Spleen (tissue), 11 donors: ENCODE measurements around the gene SLAIN2. TPM values are rescaled to one million over a fixed set of nuclear protein-coding genes. Genes with fewer than 3 reads are reported as not detected.

ENCODE experiments used
- DNase-seq: peaks from one replicate; pipeline ENCODE4 v3.0.0-alpha.2; 2020
- H3K27ac ChIP-seq, 8 donors: fragments of 200-600 bp; sonication (generic) in 7 of 8; 1 replicate in 4 of 8; 2 replicates in 4 of 8; pipeline versions ENCODE4 v1.5.0 to v1.8.0; 2016 to 2021; ENCODE audit warnings: inconsistent platforms in 4 of 8, mild to moderate bottlenecking in 4 of 8, moderate library complexity in 1 of 8
- H3K27me3 ChIP-seq, 7 donors: fragments of 200-600 bp; sonication (generic) in 6 of 7; replicated peaks in 1 of 7; 1 replicate in 4 of 7; 2 replicates in 3 of 7; pipeline versions ENCODE4 v1.5.0 to v1.8.0; 2016 to 2021; ENCODE audit warnings: inconsistent platforms in 3 of 7, mild to moderate bottlenecking in 1 of 7
- H3K36me3 ChIP-seq, 6 donors: fragments of 200-600 bp; sonication (generic) in 5 of 6; 1 replicate in 4 of 6; 2 replicates in 2 of 6; pipeline versions ENCODE4 v1.5.0 to v1.8.0; 2016 to 2021; ENCODE audit warnings: inconsistent platforms in 2 of 6
- H3K4me1 ChIP-seq, 6 donors: fragments of 200-600 bp; sonication (generic) in 5 of 6; 1 replicate in 3 of 6; 2 replicates in 3 of 6; pipeline versions ENCODE4 v1.5.0 to v1.8.0; 2016 to 2021; ENCODE audit warnings: inconsistent platforms in 3 of 6
- H3K4me3 ChIP-seq, 8 donors: fragments of 200-600 bp; sonication (generic) in 7 of 8; 1 replicate in 4 of 8; 2 replicates in 4 of 8; pipeline versions ENCODE4 v1.5.0 to v1.8.0; 2016 to 2021; ENCODE audit warnings: inconsistent platforms in 4 of 8, mild to moderate bottlenecking in 4 of 8, moderate library complexity in 2 of 8
- H3K9me3 ChIP-seq, 8 donors: fragments of 200-600 bp; sonication (generic) in 7 of 8; 1 replicate in 4 of 8; 2 replicates in 4 of 8; pipeline versions ENCODE4 v1.5.0 to v1.8.0; 2016 to 2021; ENCODE audit warnings: inconsistent platforms in 4 of 8
- POLR2A ChIP-seq, 3 donors: fragments of 450-650 bp; IDR thresholded peaks; one replicate each; pipeline ENCODE4 v1.5.1; 2017; ENCODE audit warnings: antibody characterized with exemption in 3 of 3, mild to moderate bottlenecking in 1 of 3
- POLR2AphosphoS5 ChIP-seq, 3 donors: sonication (generic); formaldehyde crosslinking; IDR thresholded peaks; one replicate each; pipeline ENCODE4 v1.5.1; 2017; ENCODE audit warnings: antibody characterized with exemption in 3 of 3
- WGBS, 5 donors: extraction: QIAGEN DNeasy Blood & Tissue Kit in 3 of 5; methylation state at CpG; one replicate each; pipeline versions ENCODE4 v1.1.5 to v1.1.7; 2013 to 2018; 5-methylcytosine and 5-hydroxymethylcytosine counted together
- intact Hi-C: fragments of 100-400 bp; cut with DNase I; formaldehyde crosslinking; loops from one replicate; pipeline ENCODE4 v1.15.0; 2023; ENCODE audit warnings: low total_unique reads
- polyA plus RNA-seq, 3 donors: library from polyadenylated mRNA; stranded (reverse); fragments of 200-250 nt; gene quantifications; one replicate each; pipeline ENCODE4 v1.2.1, GENCODE V29; 2013
- total RNA-seq, 7 donors: library from RNA; depleted of rRNA in 3 of 7; stranded (reverse); fragments of >200 nt in 3 of 7; fragmentation: NEBNext Ultra II Directional in 4 of 7; extraction: Animal tissue kit (Norgen Biotek cat#: 25700) in 4 of 7; gene quantifications; one replicate each; pipeline versions ENCODE4 v1.1.0 to v1.2.1, GENCODE V29; 2016 to 2021
- TF ChIP-seq, protein P1 (sequence below), 11 experiments: fragments of 200-600 bp in 7 of 11; fragments of 450-650 bp in 4 of 11; sonication (generic) in 4 of 11; IDR thresholded peaks in 8 of 11; conservative IDR thresholded peaks in 3 of 11; 1 replicate in 7 of 11; 2 replicates in 4 of 11; pipeline versions ENCODE4 v1.4.0 to v1.8.0; 2016 to 2021; ENCODE audit warnings: antibody characterized with exemption in 11 of 11, inconsistent platforms in 4 of 11, mild to moderate bottlenecking in 1 of 11
- donor health status: healthy with polysubstance abuse.
- donor health status: DM: no; HTN: no; CAD: no; lungs with moderate emphysema.
- donor health status: DM: no; HTN: no; CAD: no.
- donor health status: Bipolar disorder and iron deficiency.
- donor health status: healthy.
- donor health status: DM: no; HTN: no; CAD: no.
- donor health status: DM: yes; HTN: yes; CAD: no.

Gene SLAIN2
- total and polyA plus RNA-seq, 10 donors: 6.6 to 69.1 (median 45.1) TPM

DNA sequence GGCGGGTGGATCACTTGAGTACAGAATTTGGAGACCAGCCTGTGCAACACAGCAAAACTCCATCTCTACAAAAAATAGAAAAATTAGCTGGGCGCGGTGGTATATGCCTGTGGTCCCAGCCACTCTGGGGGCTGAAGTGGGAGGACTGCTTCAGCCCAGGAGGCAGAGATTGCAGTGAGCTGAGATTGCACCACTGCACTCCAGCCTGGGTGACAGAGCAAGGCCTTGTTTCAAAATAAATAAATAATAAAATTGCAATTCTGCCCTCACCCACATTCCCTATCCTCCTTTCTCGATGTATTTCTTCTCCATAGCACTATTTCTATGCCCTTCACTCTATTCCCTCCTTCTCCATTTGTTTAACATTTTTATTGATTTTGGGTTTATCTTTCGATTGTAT is 8.7 kb upstream of the SLAIN2 start:
- intact Hi-C loops: no loop called here
- TF ChIP-seq POLR2A (IDR thresholded peaks at IDR 0.05) (no peak), POLR2AphosphoS5 (IDR thresholded peaks at IDR 0.05) (no peak)
- TF ChIP-seq, protein P1, sequence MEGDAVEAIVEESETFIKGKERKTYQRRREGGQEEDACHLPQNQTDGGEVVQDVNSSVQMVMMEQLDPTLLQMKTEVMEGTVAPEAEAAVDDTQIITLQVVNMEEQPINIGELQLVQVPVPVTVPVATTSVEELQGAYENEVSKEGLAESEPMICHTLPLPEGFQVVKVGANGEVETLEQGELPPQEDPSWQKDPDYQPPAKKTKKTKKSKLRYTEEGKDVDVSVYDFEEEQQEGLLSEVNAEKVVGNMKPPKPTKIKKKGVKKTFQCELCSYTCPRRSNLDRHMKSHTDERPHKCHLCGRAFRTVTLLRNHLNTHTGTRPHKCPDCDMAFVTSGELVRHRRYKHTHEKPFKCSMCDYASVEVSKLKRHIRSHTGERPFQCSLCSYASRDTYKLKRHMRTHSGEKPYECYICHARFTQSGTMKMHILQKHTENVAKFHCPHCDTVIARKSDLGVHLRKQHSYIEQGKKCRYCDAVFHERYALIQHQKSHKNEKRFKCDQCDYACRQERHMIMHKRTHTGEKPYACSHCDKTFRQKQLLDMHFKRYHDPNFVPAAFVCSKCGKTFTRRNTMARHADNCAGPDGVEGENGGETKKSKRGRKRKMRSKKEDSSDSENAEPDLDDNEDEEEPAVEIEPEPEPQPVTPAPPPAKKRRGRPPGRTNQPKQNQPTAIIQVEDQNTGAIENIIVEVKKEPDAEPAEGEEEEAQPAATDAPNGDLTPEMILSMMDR (IDR thresholded peaks at IDR 0.05 in 8 of 11, conservative IDR thresholded peaks at IDR 0.05 in 3 of 11): no peak
- WGBS, 5 donors: 90 to 97% (median 93%) methylated on average over 5 of the region's 5 CpGs
- DNase-seq: no peak
- Histone ChIP-seq H3K27ac (no peak overlapping the region), H3K9me3 (no peaks in the 10 kb centered on the region), H3K4me1 (no peaks in the 10 kb centered on the region), H3K27me3 (no peaks in the 10 kb centered on the region), H3K36me3 (no peaks in the 10 kb centered on the region), H3K4me3 (no peak overlapping the region)

DNA sequence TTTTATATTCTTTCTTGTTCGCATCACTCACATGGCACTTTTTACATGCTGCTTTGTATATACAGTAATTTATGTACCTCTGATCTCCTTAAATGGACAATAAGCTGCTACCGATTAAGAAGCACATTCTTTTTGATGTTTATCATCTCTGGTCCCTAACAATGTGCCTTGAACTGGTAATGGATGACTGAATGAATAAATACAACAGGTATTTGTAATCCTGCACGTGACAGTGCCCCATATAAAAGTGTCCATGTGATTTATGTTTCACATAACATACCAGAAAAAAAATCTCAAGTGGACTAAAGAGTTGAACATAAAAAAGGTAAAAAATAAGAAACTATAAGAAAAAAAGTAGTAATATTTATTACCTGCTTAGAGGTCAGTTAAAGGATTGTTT is 7.7 kb upstream of the SLAIN2 start:
- 75 to 87% (median 82%) methylated on average over 3 of the region's 3 CpGs for WGBS, 5 donors
- Histone ChIP-seq H3K9me3 (no peaks in the 10 kb centered on the region), H3K4me1 (no peaks in the 10 kb centered on the region), H3K27me3 (no peaks in the 10 kb centered on the region), H3K4me3 (no peak overlapping the region), H3K27ac (no peak overlapping the region), H3K36me3 (no peaks in the 10 kb centered on the region)
- TF ChIP-seq, protein P1 (IDR thresholded peaks at IDR 0.05 in 8 of 11, conservative IDR thresholded peaks at IDR 0.05 in 3 of 11): no peak
- no peak for TF ChIP-seq POLR2AphosphoS5 (IDR thresholded peaks at IDR 0.05)
- intact Hi-C loops: no loop called here
- DNase-seq: no peak

DNA sequence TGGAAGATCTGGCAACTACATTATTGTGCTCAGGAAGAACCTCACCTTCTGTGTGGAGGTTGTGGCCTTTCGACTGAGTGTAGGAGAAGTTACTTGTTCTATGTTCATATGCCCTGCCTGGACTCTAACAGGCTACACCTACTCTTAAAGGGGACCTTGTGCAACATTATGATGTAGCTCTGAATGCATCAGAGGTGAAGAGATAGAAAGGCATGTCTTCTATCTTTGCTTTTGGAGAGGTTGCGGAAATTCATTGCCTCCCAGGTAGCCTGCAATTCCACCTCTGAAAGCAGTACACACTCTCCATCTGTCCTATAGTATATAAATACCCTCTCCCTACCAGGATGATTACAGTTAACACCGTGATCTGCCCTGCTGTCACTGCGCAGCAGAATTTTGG is 7.1 kb upstream of the SLAIN2 start:
- intact Hi-C loops: no loop called here
- 90 to 97% (median 96%) methylated on average over 4 of the region's 4 CpGs for WGBS, 5 donors

DNA sequence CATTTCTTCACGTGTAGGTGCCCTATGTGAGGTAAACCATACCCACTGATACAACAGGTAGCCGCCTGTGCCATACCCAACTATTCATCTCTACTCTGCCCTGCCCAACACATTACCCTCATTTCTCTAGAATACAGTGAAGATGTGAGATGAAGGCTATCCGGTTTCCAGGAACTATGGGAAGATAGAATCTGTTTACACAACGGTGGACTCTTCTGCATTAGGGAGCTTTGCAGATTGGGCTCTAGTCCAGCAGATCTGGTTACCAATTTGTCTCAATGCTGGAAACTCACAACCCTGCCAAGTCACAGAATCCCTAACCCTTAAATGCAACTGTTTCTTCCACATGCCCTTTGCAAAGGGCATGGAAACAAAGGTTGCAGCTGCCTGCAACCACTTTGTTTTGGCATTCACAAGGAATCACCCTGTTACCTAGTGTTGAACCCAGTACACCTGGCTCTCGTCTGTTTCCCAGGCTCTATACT is 6.4 kb upstream of the SLAIN2 start:
- Histone ChIP-seq H3K9me3 (no peaks in the 10 kb centered on the region), H3K36me3 (no peaks in the 10 kb centered on the region), H3K4me3 (no peak overlapping the region), H3K4me1 (peaks cover 0 to 6% (median 2%) of the 10 kb centered on the region in 6 donors), H3K27ac (no peak overlapping the region), H3K27me3 (no peaks in the 10 kb centered on the region)
- TF ChIP-seq, protein P1 (IDR thresholded peaks at IDR 0.05 in 8 of 11, conservative IDR thresholded peaks at IDR 0.05 in 3 of 11): no peak
- TF ChIP-seq POLR2AphosphoS5 (IDR thresholded peaks at IDR 0.05): no peak
- TF ChIP-seq POLR2A (IDR thresholded peaks at IDR 0.05): no peak
- WGBS, 5 donors: 75 to 92% (median 85%) methylated on average over 5 of the region's 5 CpGs
- DNase-seq: no peak
- intact Hi-C loops: no loop called here

More for the DNA sequence above, 7.1 kb upstream of the SLAIN2 start:
- no peak for DNase-seq
- H3K9me3 ChIP-seq: no peaks in the 10 kb centered on the region
- TF ChIP-seq, protein P1 (IDR thresholded peaks at IDR 0.05 in 8 of 11, conservative IDR thresholded peaks at IDR 0.05 in 3 of 11): no peak
- TF ChIP-seq POLR2A (IDR thresholded peaks at IDR 0.05) (no peak), POLR2AphosphoS5 (IDR thresholded peaks at IDR 0.05) (no peak)
- H3K27me3 ChIP-seq: no peaks in the 10 kb centered on the region
- no peaks in the 10 kb centered on the region for H3K4me1 ChIP-seq
- H3K36me3 ChIP-seq: no peaks in the 10 kb centered on the region
- no peak overlapping the region for H3K4me3 ChIP-seq
- H3K27ac ChIP-seq: no peak overlapping the region
